GM23248 (cell line): Measurements from ENCODE around the gene RPS5. TPM values are rescaled to one million over a fixed set of nuclear protein-coding genes. Genes with fewer than 3 reads are reported as not detected.

ENCODE experiments used
- DNase-seq: peaks from one replicate; pipeline ENCODE4 v3.0.0-alpha.2; 2015
- H2AFZ ChIP-seq: fragments of 200-600 bp; sonication (generic); 2 replicates; pipeline ENCODE4 v1.6.1; 2016; ENCODE audit warnings: antibody characterized with exemption
- H3F3A ChIP-seq: fragments of 200-600 bp; sonication (generic); 2 replicates; pipeline ENCODE4 v1.6.1; 2016; ENCODE audit warnings: mild to moderate bottlenecking, antibody characterized with exemption, mixed run types; ENCODE audit not compliant: insufficient read depth
- H3K27ac ChIP-seq: fragments of 200-600 bp; sonication (generic); 2 replicates; pipeline ENCODE4 v1.5.1; 2016; ENCODE audit warnings: mild to moderate bottlenecking
- H3K27me3 ChIP-seq: fragments of 200-600 bp; sonication (generic); replicated peaks from 2 replicates; pipeline ENCODE4 v1.6.1; 2016; ENCODE audit warnings: mild to moderate bottlenecking; ENCODE audit not compliant: insufficient read depth
- H3K36me3 ChIP-seq: fragments of 200-600 bp; sonication (generic); 2 replicates; pipeline ENCODE4 v1.6.1; 2016; ENCODE audit warnings: low read depth, mild to moderate bottlenecking
- H3K4me1 ChIP-seq: fragments of 200-600 bp; sonication (generic); 2 replicates; pipeline ENCODE4 v1.6.1; 2016; ENCODE audit warnings: mild to moderate bottlenecking; ENCODE audit not compliant: insufficient read depth
- H3K4me2 ChIP-seq: fragments of 200-600 bp; sonication (generic); one replicate; pipeline ENCODE4 v1.6.1; 2016; ENCODE audit warnings: mild to moderate bottlenecking; ENCODE audit not compliant: unreplicated experiment
- H3K4me3 ChIP-seq: fragments of 200-600 bp; sonication (generic); 2 replicates; pipeline ENCODE4 v1.5.1; 2016; ENCODE audit warnings: mild to moderate bottlenecking
- H3K79me2 ChIP-seq: fragments of 200-600 bp; sonication (generic); 2 replicates; pipeline ENCODE4 v1.6.1; 2016; ENCODE audit warnings: mild to moderate bottlenecking; ENCODE audit not compliant: insufficient read depth
- H3K9ac ChIP-seq: fragments of 200-600 bp; sonication (generic); 2 replicates; pipeline ENCODE4 v1.6.1; 2016; ENCODE audit warnings: mild to moderate bottlenecking
- H3K9me2 ChIP-seq: fragments of 200-600 bp; sonication (generic); 2 replicates; pipeline ENCODE4 v1.6.1; 2016; ENCODE audit warnings: mixed run types, mild to moderate bottlenecking, moderate library complexity; ENCODE audit not compliant: insufficient read depth
- H3K9me3 ChIP-seq: fragments of 200-600 bp; sonication (generic); one replicate; pipeline ENCODE4 v1.6.1; 2017; ENCODE audit warnings: low read depth
- H4K20me1 ChIP-seq: fragments of 200-600 bp; sonication (generic); 2 replicates; pipeline ENCODE4 v1.6.0; 2016; ENCODE audit not compliant: insufficient read depth
- EZH2 ChIP-seq: fragments of 200-600 bp; sonication (generic); IDR thresholded peaks from 2 replicates; pipeline ENCODE4 v1.6.1; 2018; ENCODE audit warnings: antibody characterized with exemption, mild to moderate bottlenecking; ENCODE audit not compliant: insufficient read depth, poor library complexity, severe bottlenecking
- EZH2phosphoT487 ChIP-seq: fragments of 200-600 bp; sonication (generic); IDR thresholded peaks from 2 replicates; pipeline ENCODE4 v1.6.1; 2018; ENCODE audit warnings: antibody characterized with exemption, moderate library complexity, mild to moderate bottlenecking, low read depth; ENCODE audit not compliant: insufficient read depth
- WGBS, 2 experiments: methylation state at CpG; one replicate each; pipeline ENCODE4 v1.1.6; 2015 to 2017; ENCODE audit warnings: low lambda C conversion rate in 2 of 2, low coverage in 1 of 2; ENCODE audit errors: missing lambda C conversion rate in 2 of 2; 5-methylcytosine and 5-hydroxymethylcytosine counted together
- in situ Hi-C: fragments of 300-500 bp; cut with MboI; formaldehyde crosslinking; loops from 2 replicates; pipeline ENCODE4 v1.15.0; 2020
- polyA plus RNA-seq: library from polyadenylated mRNA; unstranded; fragments of >200 nt; fragmentation: Nextera tagmentation; extraction: Ambion mirVana; gene quantifications from 2 replicates; pipeline ENCODE4 v1.2.1, GENCODE V29; 2016
- total RNA-seq: library from RNA; depleted of rRNA; stranded (reverse); fragments of >200 nt; shearing (Covaris generic); gene quantifications from 2 replicates; pipeline ENCODE4 v1.2.3, GENCODE V29; 2014

Gene RPS5
- total and polyA plus RNA-seq, 2 experiments from 2014 or later = 561 to 1,366 TPM

GRCh38 chr19:58428617-58429016, 41.5 kb downstream of the RPS5 start:
- Histone ChIP-seq H3K4me1 (no peaks in the 10 kb centered on the region), H3K4me3 (no peak overlapping the region), H3K9me3 (peaks cover 17% of the 10 kb centered on the region), H3K27ac (no peak overlapping the region), H4K20me1 (no peaks in the 10 kb centered on the region), H3K27me3 (no peaks in the 10 kb centered on the region), H3K36me3 (peaks cover 25% of the 10 kb centered on the region), H3K9ac (no peak overlapping the region), H2AFZ (no peak overlapping the region), H3K4me2 (no peak overlapping the region), H3K79me2 (peaks cover 11% of the 10 kb centered on the region; the same call in 1 of the 2 replicates), H3K9me2 (no peaks in the 10 kb centered on the region), H3F3A (0 out of 2 replicates have a peak, but pooled peaks cover 7% of the 10 kb centered on the region)
- 50 to 60% methylated on average over 1 of the region's 1 CpG for WGBS, 2 experiments
- in situ Hi-C loops = no loop called here
- TF ChIP-seq EZH2 (no peak), EZH2phosphoT487 (no peak)
- no peak for DNase-seq

- DNase-seq = peak; percentile 39
- in situ Hi-C loops = no loop called here
These were observed 42.7 kb downstream of the RPS5 start for GRCh38 chr19:58429745-58430144.

GRCh38 chr19:58434217-58434616, 47.1 kb downstream of the RPS5 start:
- TF ChIP-seq EZH2 = no peak
- no peak for TF ChIP-seq EZH2phosphoT487
- DNase-seq = peak; percentile 26

More at GRCh38 chr19:58429745-58430144, 42.7 kb downstream of the RPS5 start:
- no peak overlapping the region for H2AFZ ChIP-seq
- H4K20me1 ChIP-seq = no peaks in the 10 kb centered on the region
- H3F3A ChIP-seq = 0 out of 2 replicates have a peak, but pooled peaks cover 13% of the 10 kb centered on the region
- no peak overlapping the region for H3K4me2 ChIP-seq
- no peak overlapping the region for H3K4me3 ChIP-seq
- H3K27me3 ChIP-seq = no peaks in the 10 kb centered on the region
- peaks cover 36% of the 10 kb centered on the region for H3K36me3 ChIP-seq
- no peak overlapping the region for H3K9ac ChIP-seq
- no peak overlapping the region for H3K27ac ChIP-seq
- H3K79me2 ChIP-seq = peaks cover 14% of the 10 kb centered on the region; the same call in 1 of the 2 replicates
- TF ChIP-seq EZH2phosphoT487 (no peak), EZH2 (no peak)
- no peaks in the 10 kb centered on the region for H3K9me2 ChIP-seq
- H3K4me1 ChIP-seq = no peaks in the 10 kb centered on the region
- peaks cover 21% of the 10 kb centered on the region for H3K9me3 ChIP-seq

GRCh38 chr19:58439576-58440554, 52.8 kb downstream of the RPS5 start, which contains the start of gene ZNF132:
Gene ZNF132, minus strand, starts transcription at chr19:58440153. Its CDS starts 332 bp downstream, at chr19:58439821.
- Histone ChIP-seq H3F3A (no peaks in the 10 kb centered on the region), H4K20me1 (no peaks in the 10 kb centered on the region), H3K9me3 (no peaks in the 10 kb centered on the region), H3K4me1 (peaks cover 4% of the 10 kb centered on the region; the same call in 1 of the 2 replicates), H3K9ac (peak within 1 kb of the TSS; percentile 84), H3K4me3 (peak within 1 kb of the TSS; percentile 79), H3K79me2 (peaks cover 27% of the 10 kb centered on the region), H3K4me2 (peak within 1 kb of the TSS; percentile 93), H3K36me3 (peaks cover 20% of the 10 kb centered on the region), H3K27ac (peak within 1 kb of the TSS; percentile 67), H2AFZ (peak within 1 kb of the TSS; percentile 95), H3K9me2 (no peaks in the 10 kb centered on the region), H3K27me3 (no peaks in the 10 kb centered on the region)
- no peak for TF ChIP-seq EZH2phosphoT487
- no peak for TF ChIP-seq EZH2
- in situ Hi-C loops = no loop called here
- peak; percentile 100 for DNase-seq
- 7% methylated on average over 56 to 58 of the region's 59 CpGs for WGBS, 2 experiments

More at GRCh38 chr19:58434217-58434616, 47.1 kb downstream of the RPS5 start:
- Histone ChIP-seq H3K4me2 (no peak overlapping the region), H3K27ac (no peak overlapping the region), H3K79me2 (peaks cover 35% of the 10 kb centered on the region), H3K9me2 (no peaks in the 10 kb centered on the region), H3K9ac (no peak overlapping the region), H3K27me3 (no peaks in the 10 kb centered on the region), H3F3A (0 out of 2 replicates have a peak, but pooled peaks cover 13% of the 10 kb centered on the region), H3K9me3 (peaks cover 17% of the 10 kb centered on the region), H3K4me3 (no peak overlapping the region), H2AFZ (no peak overlapping the region), H3K4me1 (no peaks in the 10 kb centered on the region), H3K36me3 (peaks cover 57% of the 10 kb centered on the region), H4K20me1 (no peaks in the 10 kb centered on the region)
- 85 to 94% methylated on average over 2 of the region's 2 CpGs for WGBS, 2 experiments
- in situ Hi-C loops = no loop called here
